GM12892 (cell line): ENCODE measurements around the gene SSB.
"Not testable (repeated sequence)": the region's sequence is repeated elsewhere in the genome, so short reads cannot be mapped to it uniquely, and the experiment has no call there.

ENCODE experiments used
- POLR2A ChIP-seq: IDR thresholded peaks from 2 replicates; pipeline ENCODE4 v1.6.1; 2011; ENCODE audit warnings: low read depth, low read length, control low read depth
- POLR2AphosphoS5 ChIP-seq: IDR thresholded peaks from 2 replicates; pipeline ENCODE4 v1.6.1; 2011; ENCODE audit warnings: low read depth, low read length, control low read depth

GRCh38 chr2:169820101-169820500, 21.4 kb downstream of the SSB start:
- TF ChIP-seq POLR2A, POLR2AphosphoS5: not testable (repeated sequence)
